ENCODE measurements around the gene OPA3. TPM values are rescaled to one million over a fixed set of nuclear protein-coding genes. Genes with fewer than 3 reads are reported as not detected.

The OPA3 gene
- total RNA-seq, 1 donor from 2014 or later, result 3.7 TPM

DNA sequence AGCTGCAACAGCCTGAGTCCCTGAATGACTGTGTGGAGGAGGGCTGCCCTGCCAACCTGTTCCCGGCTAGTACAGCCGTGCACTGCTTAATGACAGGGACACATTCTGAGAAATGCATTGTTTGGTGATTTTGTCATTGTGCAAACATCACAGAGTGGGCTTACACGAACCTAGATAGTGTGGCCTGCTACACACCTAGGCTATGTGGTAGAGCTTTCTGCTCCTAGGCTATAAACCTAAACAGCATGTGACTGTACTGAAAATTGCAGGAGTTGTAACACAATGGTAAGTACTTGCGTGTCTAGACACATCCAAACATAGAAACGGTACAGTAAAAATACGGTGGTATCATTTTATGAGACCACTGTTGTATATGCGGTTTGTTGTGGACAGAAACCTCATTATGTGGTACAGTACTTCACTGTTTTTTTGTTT, 42.4 kb downstream of the OPA3 start:
- no peak overlapping the region for H3K9ac ChIP-seq

DNA sequence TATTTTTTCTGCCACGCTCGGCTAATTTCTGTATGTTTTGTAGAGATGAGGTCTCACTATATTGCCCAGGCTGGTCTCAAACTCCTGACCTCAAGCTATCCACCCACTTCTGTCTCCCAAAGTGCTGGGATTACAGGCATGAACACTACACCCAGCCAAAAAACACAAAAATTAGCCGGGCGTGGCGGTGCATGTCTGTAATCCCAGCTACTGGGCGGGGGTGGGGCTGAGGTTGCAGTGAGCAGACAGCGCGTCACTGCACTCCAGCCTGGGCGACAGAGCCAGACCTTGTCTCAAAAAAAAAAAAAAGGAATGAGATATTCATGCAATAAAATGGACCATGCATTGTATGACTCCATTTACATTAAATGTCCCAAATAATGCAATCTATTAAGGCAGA, 45.1 kb downstream of the OPA3 start:
- no peak overlapping the region for H3K4me2 ChIP-seq
- no peaks in the 10 kb centered on the region for H3K4me1 Mint-ChIP-seq
- no peaks in the 10 kb centered on the region for H3K36me3 ChIP-seq
- no peaks in the 10 kb centered on the region for H3K4me1 ChIP-seq
- H3K9me3 ChIP-seq (ENCODE audit: low read depth), result no peaks in the 10 kb centered on the region
- H3K27me3 ChIP-seq, result no peaks in the 10 kb centered on the region
- H4K20me1 ChIP-seq (ENCODE audit: low read depth), result no peaks in the 10 kb centered on the region
- H3K27ac Mint-ChIP-seq, result no peak overlapping the region
- DNase-seq (ENCODE audit: low spot score), result no peak
- H3F3A ChIP-seq (ENCODE audit: low read depth), result no peaks in the 10 kb centered on the region
- no peak overlapping the region for H3K4me3 Mint-ChIP-seq
- H3K4me3 ChIP-seq, result no peak overlapping the region
- TF ChIP-seq, protein P1, sequence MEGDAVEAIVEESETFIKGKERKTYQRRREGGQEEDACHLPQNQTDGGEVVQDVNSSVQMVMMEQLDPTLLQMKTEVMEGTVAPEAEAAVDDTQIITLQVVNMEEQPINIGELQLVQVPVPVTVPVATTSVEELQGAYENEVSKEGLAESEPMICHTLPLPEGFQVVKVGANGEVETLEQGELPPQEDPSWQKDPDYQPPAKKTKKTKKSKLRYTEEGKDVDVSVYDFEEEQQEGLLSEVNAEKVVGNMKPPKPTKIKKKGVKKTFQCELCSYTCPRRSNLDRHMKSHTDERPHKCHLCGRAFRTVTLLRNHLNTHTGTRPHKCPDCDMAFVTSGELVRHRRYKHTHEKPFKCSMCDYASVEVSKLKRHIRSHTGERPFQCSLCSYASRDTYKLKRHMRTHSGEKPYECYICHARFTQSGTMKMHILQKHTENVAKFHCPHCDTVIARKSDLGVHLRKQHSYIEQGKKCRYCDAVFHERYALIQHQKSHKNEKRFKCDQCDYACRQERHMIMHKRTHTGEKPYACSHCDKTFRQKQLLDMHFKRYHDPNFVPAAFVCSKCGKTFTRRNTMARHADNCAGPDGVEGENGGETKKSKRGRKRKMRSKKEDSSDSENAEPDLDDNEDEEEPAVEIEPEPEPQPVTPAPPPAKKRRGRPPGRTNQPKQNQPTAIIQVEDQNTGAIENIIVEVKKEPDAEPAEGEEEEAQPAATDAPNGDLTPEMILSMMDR (IDR thresholded peaks at IDR 0.05), result no peak
- TF ChIP-seq EZH2 (IDR thresholded peaks at IDR 0.05) (no peak), EZH2phosphoT487 (IDR thresholded peaks at IDR 0.05) (no peak)
- H3K27me3 Mint-ChIP-seq (ENCODE audit: insufficient read depth, low read depth), result no peaks in the 10 kb centered on the region
- H3K36me3 Mint-ChIP-seq, result peaks cover 5% of the 10 kb centered on the region
- H2AFZ ChIP-seq (replicated peaks), result no peak overlapping the region
- no peak overlapping the region for H3K9ac ChIP-seq
- no peaks in the 10 kb centered on the region for H3K9me3 Mint-ChIP-seq
- no peak overlapping the region for H3K27ac ChIP-seq
- H3K79me2 ChIP-seq (ENCODE audit: low read depth), result no peaks in the 10 kb centered on the region

More for the DNA sequence above, 42.4 kb downstream of the OPA3 start:
- Histone ChIP-seq H3F3A (ENCODE audit: low read depth) (no peaks in the 10 kb centered on the region), H3K9me3 (ENCODE audit: low read depth) (no peaks in the 10 kb centered on the region), H3K27me3 (no peaks in the 10 kb centered on the region), H3K36me3 (no peaks in the 10 kb centered on the region), H2AFZ (replicated peaks) (no peak overlapping the region), H3K27ac (no peak overlapping the region), H3K4me3 (no peak overlapping the region), H4K20me1 (ENCODE audit: low read depth) (no peaks in the 10 kb centered on the region), H3K4me1 (no peaks in the 10 kb centered on the region), H3K79me2 (ENCODE audit: low read depth) (no peaks in the 10 kb centered on the region), H3K4me2 (no peak overlapping the region)
- Mint-ChIP-seq H3K4me3 (no peak overlapping the region), H3K36me3 (no peaks in the 10 kb centered on the region), H3K4me1 (no peaks in the 10 kb centered on the region), H3K27ac (no peak overlapping the region), H3K9me3 (no peaks in the 10 kb centered on the region), H3K27me3 (ENCODE audit: insufficient read depth, low read depth) (no peaks in the 10 kb centered on the region)
- no peak for DNase-seq (ENCODE audit: low spot score)
- TF ChIP-seq EZH2 (IDR thresholded peaks at IDR 0.05) (no peak), EZH2phosphoT487 (IDR thresholded peaks at IDR 0.05) (no peak)
- TF ChIP-seq, protein P1 (IDR thresholded peaks at IDR 0.05), result no peak

DNA sequence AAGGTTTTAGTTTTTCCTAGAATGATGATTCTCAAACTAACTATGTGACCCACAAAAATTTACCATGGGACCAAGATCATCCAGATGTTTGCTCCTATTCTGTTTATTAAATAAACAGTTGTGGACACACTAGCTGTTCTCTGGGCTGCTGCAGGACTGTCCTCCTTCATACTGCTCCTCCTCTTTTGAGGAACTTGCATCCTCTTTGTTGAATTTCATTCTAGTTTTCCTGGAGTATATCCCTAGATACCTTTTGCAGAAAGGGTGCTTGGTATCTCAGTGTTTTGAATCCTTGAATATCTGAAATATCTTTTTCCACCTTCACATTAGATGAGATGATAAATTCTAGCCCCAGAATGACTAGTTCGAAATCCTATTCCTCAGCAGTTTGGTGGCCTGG, 53.3 kb downstream of the OPA3 start:
- peaks cover 7% of the 10 kb centered on the region for H3K4me1 ChIP-seq
- H3K36me3 Mint-ChIP-seq, result peaks cover 17% of the 10 kb centered on the region
- H3K9me3 Mint-ChIP-seq, result peaks cover 15% of the 10 kb centered on the region
- H3K27me3 Mint-ChIP-seq (ENCODE audit: insufficient read depth, low read depth), result peaks cover 11% of the 10 kb centered on the region
- H3K27me3 ChIP-seq, result peaks cover 13% of the 10 kb centered on the region
- H3K9ac ChIP-seq, result no peak overlapping the region
- H3K9me3 ChIP-seq (ENCODE audit: low read depth), result no peaks in the 10 kb centered on the region
- H3K79me2 ChIP-seq (ENCODE audit: low read depth), result no peaks in the 10 kb centered on the region
- H2AFZ ChIP-seq (replicated peaks), result no peak overlapping the region
- peaks cover 14% of the 10 kb centered on the region for H3K4me1 Mint-ChIP-seq
- H3K4me3 Mint-ChIP-seq, result no peak overlapping the region
- no peak overlapping the region for H3K4me2 ChIP-seq
- no peak overlapping the region for H3K27ac ChIP-seq
- TF ChIP-seq EZH2 (IDR thresholded peaks at IDR 0.05), result no peak
- TF ChIP-seq, protein P1 (IDR thresholded peaks at IDR 0.05), result no peak
- H3K36me3 ChIP-seq, result no peaks in the 10 kb centered on the region
- no peaks in the 10 kb centered on the region for H4K20me1 ChIP-seq (ENCODE audit: low read depth)
- peaks cover 29% of the 10 kb centered on the region for H3F3A ChIP-seq (ENCODE audit: low read depth)
- no peak overlapping the region for H3K27ac Mint-ChIP-seq
- DNase-seq (ENCODE audit: low spot score), result no peak
- no peak overlapping the region for H3K4me3 ChIP-seq
